ENCODE data around the gene ATXN1.

Gene ATXN1

DNA sequence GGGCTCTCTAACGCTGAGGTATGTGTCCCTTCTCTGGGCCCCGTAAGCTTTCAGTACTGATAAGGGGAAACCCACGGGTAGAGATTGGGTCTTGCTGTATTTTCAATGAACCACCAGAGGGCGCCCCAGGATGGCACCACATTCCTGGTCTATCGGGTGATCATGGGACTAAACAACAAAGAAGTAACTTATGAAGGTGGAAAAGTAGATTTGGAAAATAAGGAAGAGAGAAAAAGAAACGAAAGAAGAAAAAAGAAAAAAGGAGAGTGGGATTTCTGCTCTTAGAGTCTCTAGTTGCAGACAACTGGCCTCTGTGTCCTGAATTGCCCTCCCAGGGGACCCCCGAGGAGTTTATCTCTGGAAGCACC is 429.1 kb downstream of the ATXN1 start:
- H3K4me1 ChIP-seq (ENCODE audit: insufficient read depth, low read length, poor library complexity, severe bottlenecking): peaks cover 6% of the 10 kb centered on the region
- no peaks in the 10 kb centered on the region for H3F3A ChIP-seq (ENCODE audit: low read depth)
- H3K9me3 ChIP-seq (ENCODE audit: insufficient read depth, low read depth, low read length): no peaks in the 10 kb centered on the region
- H3K9ac ChIP-seq (ENCODE audit: low read depth, low read length, poor library complexity, severe bottlenecking): no peak overlapping the region
- H4K20me1 ChIP-seq (ENCODE audit: insufficient read depth, low read length, poor library complexity, severe bottlenecking): no peaks in the 10 kb centered on the region
- TF ChIP-seq EZH2phosphoT487 (IDR thresholded peaks at IDR 0.05; ENCODE audit: borderline replicate concordance): no peak
- TF ChIP-seq, protein P1, sequence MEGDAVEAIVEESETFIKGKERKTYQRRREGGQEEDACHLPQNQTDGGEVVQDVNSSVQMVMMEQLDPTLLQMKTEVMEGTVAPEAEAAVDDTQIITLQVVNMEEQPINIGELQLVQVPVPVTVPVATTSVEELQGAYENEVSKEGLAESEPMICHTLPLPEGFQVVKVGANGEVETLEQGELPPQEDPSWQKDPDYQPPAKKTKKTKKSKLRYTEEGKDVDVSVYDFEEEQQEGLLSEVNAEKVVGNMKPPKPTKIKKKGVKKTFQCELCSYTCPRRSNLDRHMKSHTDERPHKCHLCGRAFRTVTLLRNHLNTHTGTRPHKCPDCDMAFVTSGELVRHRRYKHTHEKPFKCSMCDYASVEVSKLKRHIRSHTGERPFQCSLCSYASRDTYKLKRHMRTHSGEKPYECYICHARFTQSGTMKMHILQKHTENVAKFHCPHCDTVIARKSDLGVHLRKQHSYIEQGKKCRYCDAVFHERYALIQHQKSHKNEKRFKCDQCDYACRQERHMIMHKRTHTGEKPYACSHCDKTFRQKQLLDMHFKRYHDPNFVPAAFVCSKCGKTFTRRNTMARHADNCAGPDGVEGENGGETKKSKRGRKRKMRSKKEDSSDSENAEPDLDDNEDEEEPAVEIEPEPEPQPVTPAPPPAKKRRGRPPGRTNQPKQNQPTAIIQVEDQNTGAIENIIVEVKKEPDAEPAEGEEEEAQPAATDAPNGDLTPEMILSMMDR (conservative IDR thresholded peaks at IDR 0.05; ENCODE audit: low read length): peak; percentile 98
- H3K4me2 ChIP-seq (ENCODE audit: low read depth, low read length, poor library complexity, severe bottlenecking): peak overlapping the region; percentile 34
- H3K9me2 ChIP-seq (replicated peaks; ENCODE audit: low read depth, low read length): no peaks in the 10 kb centered on the region
- H3K79me2 ChIP-seq (ENCODE audit: insufficient read depth, low read length): no peaks in the 10 kb centered on the region
- H3K36me3 ChIP-seq (ENCODE audit: insufficient read depth, low read length): peaks cover 2% of the 10 kb centered on the region; the same call in 1 of the 2 replicates
- no peaks in the 10 kb centered on the region for H3K27me3 ChIP-seq (ENCODE audit: insufficient read depth, low read length, poor library complexity, severe bottlenecking)
- no peak overlapping the region for H2AFZ ChIP-seq (ENCODE audit: low read length)
- H3K4me3 ChIP-seq (ENCODE audit: low read length, poor library complexity, severe bottlenecking): peak overlapping the region; percentile 12

DNA sequence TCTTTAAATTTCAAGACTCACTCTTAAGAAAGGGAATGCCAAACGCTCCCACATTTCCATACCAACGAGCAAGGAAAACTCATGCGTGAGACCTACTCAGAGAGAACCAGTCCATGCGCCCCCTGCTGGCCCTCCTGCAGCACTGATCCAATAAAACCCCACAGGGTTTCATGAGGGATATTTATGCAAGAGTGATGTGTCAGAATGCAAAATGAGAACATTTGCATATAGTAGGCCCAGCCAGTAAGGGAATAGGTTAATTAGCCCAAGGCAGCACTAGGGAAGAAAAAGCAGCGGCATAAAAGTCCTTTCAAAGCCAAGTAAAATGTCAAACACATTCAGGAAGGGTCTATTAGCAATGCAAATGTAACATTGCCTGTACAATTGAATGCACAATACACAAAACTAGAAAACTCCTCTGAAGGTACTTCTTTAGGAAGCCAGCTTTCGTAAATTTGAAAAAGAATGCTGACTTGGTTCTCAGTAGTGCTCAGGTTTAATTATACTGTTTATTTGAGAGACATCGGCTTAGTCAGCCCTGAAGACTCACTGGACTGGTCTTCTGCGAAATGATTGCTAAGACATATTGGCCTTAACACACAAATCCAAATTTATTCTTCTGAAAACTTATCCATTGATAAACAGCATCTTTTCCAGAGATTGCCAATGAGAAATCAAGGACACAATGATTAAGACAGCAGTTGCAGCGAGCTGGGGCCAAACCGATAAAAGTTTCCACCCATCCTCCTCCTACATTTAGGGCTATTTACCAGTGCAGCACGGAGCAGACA is 429.7 kb downstream of the ATXN1 start:
- Histone ChIP-seq H3K9me2 (replicated peaks; ENCODE audit: low read depth, low read length) (no peaks in the 10 kb centered on the region), H2AFZ (ENCODE audit: low read length) (no peak overlapping the region), H4K20me1 (ENCODE audit: insufficient read depth, low read length, poor library complexity, severe bottlenecking) (no peaks in the 10 kb centered on the region), H3K27me3 (ENCODE audit: insufficient read depth, low read length, poor library complexity, severe bottlenecking) (no peaks in the 10 kb centered on the region), H3K4me2 (ENCODE audit: low read depth, low read length, poor library complexity, severe bottlenecking) (peak overlapping the region; percentile 34), H3K4me1 (ENCODE audit: insufficient read depth, low read length, poor library complexity, severe bottlenecking) (peaks cover 6% of the 10 kb centered on the region), H3K4me3 (ENCODE audit: low read length, poor library complexity, severe bottlenecking) (peak overlapping the region; percentile 12), H3K36me3 (ENCODE audit: insufficient read depth, low read length) (peaks cover 8% of the 10 kb centered on the region; the same call in 1 of the 2 replicates), H3F3A (ENCODE audit: low read depth) (no peaks in the 10 kb centered on the region), H3K9me3 (ENCODE audit: insufficient read depth, low read depth, low read length) (no peaks in the 10 kb centered on the region), H3K79me2 (ENCODE audit: insufficient read depth, low read length) (no peaks in the 10 kb centered on the region), H3K9ac (ENCODE audit: low read depth, low read length, poor library complexity, severe bottlenecking) (no peak overlapping the region)
- TF ChIP-seq, protein P1 (conservative IDR thresholded peaks at IDR 0.05; ENCODE audit: low read length): peak; percentile 97
- no peak for TF ChIP-seq EZH2phosphoT487 (IDR thresholded peaks at IDR 0.05; ENCODE audit: borderline replicate concordance)

DNA sequence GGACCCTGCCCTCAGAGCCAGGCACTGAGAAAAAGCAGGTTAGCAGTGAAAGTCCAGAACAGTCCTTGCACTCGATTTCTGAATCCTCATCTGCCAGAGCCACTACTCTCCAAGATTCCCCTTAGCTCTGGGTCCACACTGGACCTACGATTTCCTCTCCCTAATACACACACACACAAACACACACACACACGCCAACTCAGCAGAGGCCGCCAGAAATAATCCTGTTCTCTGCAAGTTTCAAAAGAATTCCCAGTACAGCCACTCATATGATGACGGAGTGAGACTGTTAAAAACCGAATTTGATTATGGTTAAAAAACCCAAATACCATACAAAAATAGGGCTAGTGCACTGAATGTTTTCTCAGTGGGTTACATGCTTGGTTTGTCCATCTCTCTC is 432.0 kb downstream of the ATXN1 start:
- Histone ChIP-seq H3K79me2 (ENCODE audit: insufficient read depth, low read length) (no peaks in the 10 kb centered on the region), H3K4me3 (ENCODE audit: low read length, poor library complexity, severe bottlenecking) (no peak overlapping the region), H3K4me1 (ENCODE audit: insufficient read depth, low read length, poor library complexity, severe bottlenecking) (peaks cover 6% of the 10 kb centered on the region), H3K9me2 (replicated peaks; ENCODE audit: low read depth, low read length) (no peaks in the 10 kb centered on the region), H3F3A (ENCODE audit: low read depth) (no peaks in the 10 kb centered on the region), H3K9ac (ENCODE audit: low read depth, low read length, poor library complexity, severe bottlenecking) (no peak overlapping the region), H3K9me3 (ENCODE audit: insufficient read depth, low read depth, low read length) (no peaks in the 10 kb centered on the region), H4K20me1 (ENCODE audit: insufficient read depth, low read length, poor library complexity, severe bottlenecking) (no peaks in the 10 kb centered on the region), H2AFZ (ENCODE audit: low read length) (no peak overlapping the region), H3K36me3 (ENCODE audit: insufficient read depth, low read length) (peaks cover 16% of the 10 kb centered on the region; the same call in 1 of the 2 replicates), H3K4me2 (ENCODE audit: low read depth, low read length, poor library complexity, severe bottlenecking) (no peak overlapping the region), H3K27me3 (ENCODE audit: insufficient read depth, low read length, poor library complexity, severe bottlenecking) (no peaks in the 10 kb centered on the region)
- no peak for TF ChIP-seq EZH2phosphoT487 (IDR thresholded peaks at IDR 0.05; ENCODE audit: borderline replicate concordance)
- TF ChIP-seq, protein P1 (conservative IDR thresholded peaks at IDR 0.05; ENCODE audit: low read length): no peak

All from Loucy (cell line).